ENCODE data around the gene TMEM247. TPM values are rescaled to one million over a fixed set of nuclear protein-coding genes. Genes with fewer than 3 reads are reported as not detected.

The TMEM247 gene
- total RNA-seq, 1 experiment from 2014 or later: not detected

DNA sequence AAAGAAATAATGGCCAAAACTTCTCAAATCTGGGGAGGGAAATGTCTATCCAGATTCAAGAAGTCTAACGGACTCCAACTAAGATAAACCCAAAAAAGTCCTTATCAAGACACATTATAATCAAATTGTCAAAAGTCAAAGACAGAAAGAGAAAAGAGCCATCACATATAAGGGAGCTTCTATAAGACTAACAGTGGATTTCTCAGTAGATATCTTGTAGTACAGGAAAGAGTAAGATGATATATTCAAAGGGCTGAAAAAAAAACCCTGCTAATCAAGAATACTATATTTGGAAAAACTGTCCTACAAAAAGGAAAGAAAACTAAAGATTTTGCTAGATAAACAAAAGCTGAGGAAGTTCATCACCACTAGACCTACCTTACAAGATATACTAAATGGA is 35.4 kb downstream of the TMEM247 start:
- no peaks in the 10 kb centered on the region for H3K23me2 ChIP-seq (ENCODE audit: insufficient read length, low read depth, low read length, poor library complexity, severe bottlenecking)
- H3K79me2 ChIP-seq (ENCODE audit: insufficient read depth, low read length): no peaks in the 10 kb centered on the region
- no peak overlapping the region for H3K27ac Mint-ChIP-seq
- H3K4me2 ChIP-seq (ENCODE audit: insufficient read depth, insufficient read length, low read length): no peak overlapping the region
- no peak overlapping the region for H4K8ac ChIP-seq (replicated peaks; ENCODE audit: insufficient read length, low read depth, low read length)
- no CpG with 5 or more reads among the region's 1 CpG for WGBS (ENCODE audit: extremely low coverage, insufficient read length, low lambda C conversion rate)
- H3K27me3 Mint-ChIP-seq (ENCODE audit: low read depth): peaks cover 5% of the 10 kb centered on the region
- no peaks in the 10 kb centered on the region for H3K27me3 ChIP-seq (ENCODE audit: insufficient read depth, low read length)
- no peak overlapping the region for H3K14ac ChIP-seq (ENCODE audit: insufficient read depth, low read length)
- no peaks in the 10 kb centered on the region for H3K9me3 ChIP-seq (ENCODE audit: control insufficient read depth, low read depth, low read length)
- H3K4ac ChIP-seq (ENCODE audit: low read depth, low read length): no peak overlapping the region
- no peaks in the 10 kb centered on the region for H3K79me1 ChIP-seq (ENCODE audit: insufficient read depth, low read depth, low read length, poor library complexity, severe bottlenecking)
- no peak overlapping the region for H4K91ac ChIP-seq (ENCODE audit: insufficient read length, low read depth, low read length)
- H2BK120ac ChIP-seq (ENCODE audit: low read depth, low read length, poor library complexity, severe bottlenecking): no peak overlapping the region
- TF ChIP-seq, protein P1, sequence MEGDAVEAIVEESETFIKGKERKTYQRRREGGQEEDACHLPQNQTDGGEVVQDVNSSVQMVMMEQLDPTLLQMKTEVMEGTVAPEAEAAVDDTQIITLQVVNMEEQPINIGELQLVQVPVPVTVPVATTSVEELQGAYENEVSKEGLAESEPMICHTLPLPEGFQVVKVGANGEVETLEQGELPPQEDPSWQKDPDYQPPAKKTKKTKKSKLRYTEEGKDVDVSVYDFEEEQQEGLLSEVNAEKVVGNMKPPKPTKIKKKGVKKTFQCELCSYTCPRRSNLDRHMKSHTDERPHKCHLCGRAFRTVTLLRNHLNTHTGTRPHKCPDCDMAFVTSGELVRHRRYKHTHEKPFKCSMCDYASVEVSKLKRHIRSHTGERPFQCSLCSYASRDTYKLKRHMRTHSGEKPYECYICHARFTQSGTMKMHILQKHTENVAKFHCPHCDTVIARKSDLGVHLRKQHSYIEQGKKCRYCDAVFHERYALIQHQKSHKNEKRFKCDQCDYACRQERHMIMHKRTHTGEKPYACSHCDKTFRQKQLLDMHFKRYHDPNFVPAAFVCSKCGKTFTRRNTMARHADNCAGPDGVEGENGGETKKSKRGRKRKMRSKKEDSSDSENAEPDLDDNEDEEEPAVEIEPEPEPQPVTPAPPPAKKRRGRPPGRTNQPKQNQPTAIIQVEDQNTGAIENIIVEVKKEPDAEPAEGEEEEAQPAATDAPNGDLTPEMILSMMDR (conservative IDR thresholded peaks at IDR 0.05): no peak
- H3K4me3 Mint-ChIP-seq: no peak overlapping the region
- no peak overlapping the region for H2AFZ ChIP-seq (ENCODE audit: low read length)
- no peak overlapping the region for H2BK15ac ChIP-seq (ENCODE audit: low read depth, low read length)
- H3K56ac ChIP-seq (ENCODE audit: insufficient read length, low read depth, low read length): no peak overlapping the region
- no peak overlapping the region for H3K27ac ChIP-seq (ENCODE audit: insufficient read length, low read depth, low read length)
- no peak overlapping the region for H2AK5ac ChIP-seq (ENCODE audit: insufficient read length, low read length)
- no peak overlapping the region for H4K5ac ChIP-seq (ENCODE audit: insufficient read length, low read depth, low read length)
- no peak overlapping the region for H3K9ac ChIP-seq (ENCODE audit: extremely low read depth, insufficient read length, low read length)
- no peak overlapping the region for H2BK20ac ChIP-seq (ENCODE audit: low read depth, low read length, poor library complexity, severe bottlenecking)
- H3K23ac ChIP-seq (ENCODE audit: insufficient read length, low read depth, low read length): no peak overlapping the region
- no peak overlapping the region for H2BK12ac ChIP-seq (ENCODE audit: insufficient read length, low read depth, low read length)
- no peak overlapping the region for H3T11ph ChIP-seq (ENCODE audit: low read length)
- peaks cover 0 to 5% of the 10 kb centered on the region in 2 experiments; a peak in 4 of 5 replicates for H3K9me3 Mint-ChIP-seq
- no peaks in the 10 kb centered on the region for H4K20me1 ChIP-seq (ENCODE audit: control insufficient read depth, insufficient read depth, insufficient read length)
- no peaks in the 10 kb centered on the region for H3K4me1 Mint-ChIP-seq
- H3K4me1 ChIP-seq (ENCODE audit: insufficient read depth, low read length): no peaks in the 10 kb centered on the region
- H2BK5ac ChIP-seq (ENCODE audit: insufficient read length, low read length): no peak overlapping the region
- DNase-seq: no peak
- H3K36me3 Mint-ChIP-seq (ENCODE audit: insufficient read depth in 1 of 3, low read depth in 3 of 3): no peaks in the 10 kb centered on the region
- no peak overlapping the region for H3K18ac ChIP-seq (ENCODE audit: insufficient read length, low read depth, low read length)

All from H9 (cell line).